ENCODE results near the gene TEX14. TPM values are rescaled to one million over a fixed set of nuclear protein-coding genes. Genes with fewer than 3 reads are reported as not detected.

TEX14 gene
- total RNA-seq, 1 experiment from 2014 or later: 0.31 TPM

- Histone ChIP-seq H2BK15ac (ENCODE audit: low read depth, low read length) (no peak overlapping the region), H3K56ac (ENCODE audit: insufficient read length, low read depth, low read length) (no peak overlapping the region), H3K27me3 (ENCODE audit: insufficient read depth, low read length) (no peaks in the 10 kb centered on the region), H4K8ac (replicated peaks; ENCODE audit: insufficient read length, low read depth, low read length) (no peak overlapping the region), H4K5ac (ENCODE audit: insufficient read length, low read depth, low read length) (no peak overlapping the region), H2BK12ac (ENCODE audit: insufficient read length, low read depth, low read length) (no peak overlapping the region), H3K23me2 (ENCODE audit: insufficient read length, low read depth, low read length, poor library complexity, severe bottlenecking) (no peaks in the 10 kb centered on the region), H2AK5ac (ENCODE audit: insufficient read length, low read length) (no peak overlapping the region), H3K9ac (ENCODE audit: extremely low read depth, insufficient read length, low read length) (no peak overlapping the region), H3K18ac (ENCODE audit: insufficient read length, low read depth, low read length) (no peak overlapping the region), H3K27ac (ENCODE audit: insufficient read length, low read depth, low read length) (no peak overlapping the region), H3T11ph (ENCODE audit: low read length) (no peak overlapping the region), H2AFZ (ENCODE audit: low read length) (no peak overlapping the region), H4K91ac (ENCODE audit: insufficient read length, low read depth, low read length) (no peak overlapping the region), H2BK20ac (ENCODE audit: low read depth, low read length, poor library complexity, severe bottlenecking) (no peak overlapping the region), H3K79me2 (ENCODE audit: insufficient read depth, low read length) (no peaks in the 10 kb centered on the region), H3K23ac (ENCODE audit: insufficient read length, low read depth, low read length) (no peak overlapping the region), H3K4me2 (ENCODE audit: insufficient read depth, insufficient read length, low read length) (no peak overlapping the region), H3K79me1 (ENCODE audit: insufficient read depth, low read depth, low read length, poor library complexity, severe bottlenecking) (no peaks in the 10 kb centered on the region), H3K9me3 (ENCODE audit: control insufficient read depth, low read depth, low read length) (no peaks in the 10 kb centered on the region), H4K20me1 (ENCODE audit: control insufficient read depth, insufficient read depth, insufficient read length) (no peaks in the 10 kb centered on the region), H3K4ac (ENCODE audit: low read depth, low read length) (no peak overlapping the region), H2BK5ac (ENCODE audit: insufficient read length, low read length) (no peak overlapping the region), H3K4me1 (ENCODE audit: insufficient read depth, low read length) (no peaks in the 10 kb centered on the region), H2BK120ac (ENCODE audit: low read depth, low read length, poor library complexity, severe bottlenecking) (no peak overlapping the region), H3K14ac (ENCODE audit: insufficient read depth, low read length) (no peak overlapping the region)
- no peak for DNase-seq
- no peak overlapping the region; a peak in 1 of 7 replicates for H3K27ac Mint-ChIP-seq
- H3K36me3 Mint-ChIP-seq (ENCODE audit: insufficient read depth in 1 of 3, low read depth in 3 of 3): no peaks in the 10 kb centered on the region
- no peaks in the 10 kb centered on the region for H3K9me3 Mint-ChIP-seq
- peaks cover 12 to 16% of the 10 kb centered on the region in 2 experiments for H3K4me1 Mint-ChIP-seq
- TF ChIP-seq CTCF (conservative IDR thresholded peaks at IDR 0.05): no peak
- no peak overlapping the region for H3K4me3 Mint-ChIP-seq
- H3K27me3 Mint-ChIP-seq (ENCODE audit: low read depth): peaks cover 21% of the 10 kb centered on the region
Measured at GRCh38 chr17:58539698-58540097, 152.1 kb downstream of the TEX14 start.
